Stimulated activated CD8-positive, alpha-beta memory T cell treated with anti-CD3 and anti-CD28 coated beads, Interleukin-15, amount 100 ng/mL, for 48 hours (primary cell): Measurements from ENCODE around the gene AVL9.
"Not testable (repeated sequence)": the region's sequence is repeated elsewhere in the genome, so short reads cannot be mapped to it uniquely, and the experiment has no call there.

Experiments
- DNase-seq, 2 donors: peaks; one replicate each; pipeline ENCODE4 v3.0.0-alpha.2; 2020; ENCODE audit warnings: low read depth in 2 of 2

The AVL9 gene

GRCh38 chr7:32587411-32587948 is 92.2 kb downstream of the AVL9 start:
- DNase-seq = no peak

- peak in 1 of 2 donors; percentile 12 for DNase-seq
Observed at GRCh38 chr7:32588657-32589056, 93.4 kb downstream of the AVL9 start.

GRCh38 chr7:32591938-32592337 is 96.6 kb downstream of the AVL9 start:
- DNase-seq = no peak

GRCh38 chr7:32592701-32593100 is 97.4 kb downstream of the AVL9 start:
- DNase-seq = no peak

GRCh38 chr7:32594965-32595490 is 99.7 kb downstream of the AVL9 start:
- no peak for DNase-seq

GRCh38 chr7:32601196-32601595 is 105.9 kb downstream of the AVL9 start:
- DNase-seq = not testable (repeated sequence)

GRCh38 chr7:32602470-32602869 is 107.2 kb downstream of the AVL9 start:
- DNase-seq = no peak

- not testable (repeated sequence) for DNase-seq
Observed at GRCh38 chr7:32603492-32603891, 108.2 kb downstream of the AVL9 start.

GRCh38 chr7:32604047-32604446 is 108.8 kb downstream of the AVL9 start:
- DNase-seq = not testable (repeated sequence)

- no peak for DNase-seq
Observed at GRCh38 chr7:32605032-32605431, 109.7 kb downstream of the AVL9 start.

GRCh38 chr7:32609463-32609862 is 114.2 kb downstream of the AVL9 start:
- DNase-seq = no peak

GRCh38 chr7:32611201-32612099 is 116.2 kb downstream of the AVL9 start:
- DNase-seq = no peak

- DNase-seq = no peak
Observed at GRCh38 chr7:32616625-32617024, 121.3 kb downstream of the AVL9 start.

- DNase-seq = no peak
Observed at GRCh38 chr7:32618470-32618869, 123.2 kb downstream of the AVL9 start.

GRCh38 chr7:32618987-32619386 is 123.7 kb downstream of the AVL9 start:
- DNase-seq = no peak

GRCh38 chr7:32619416-32619815 is 124.1 kb downstream of the AVL9 start:
- DNase-seq = not testable (repeated sequence)

GRCh38 chr7:32631021-32631420 is 135.7 kb downstream of the AVL9 start:
- DNase-seq = no peak

GRCh38 chr7:32631590-32632497 is 136.6 kb downstream of the AVL9 start:
- not testable (repeated sequence) for DNase-seq

GRCh38 chr7:32633446-32633845 is 138.2 kb downstream of the AVL9 start:
- DNase-seq = not testable (repeated sequence)

GRCh38 chr7:32634798-32635393 is 139.6 kb downstream of the AVL9 start:
- DNase-seq = not testable (repeated sequence)

GRCh38 chr7:32636725-32637462 is 141.6 kb downstream of the AVL9 start:
- DNase-seq = not testable (repeated sequence)
